ENCODE results near the gene SEH1L.
"Not testable (repeated sequence)": the region's sequence is repeated elsewhere in the genome, so short reads cannot be mapped to it uniquely, and the experiment has no call there.

The SEH1L gene, protein sequence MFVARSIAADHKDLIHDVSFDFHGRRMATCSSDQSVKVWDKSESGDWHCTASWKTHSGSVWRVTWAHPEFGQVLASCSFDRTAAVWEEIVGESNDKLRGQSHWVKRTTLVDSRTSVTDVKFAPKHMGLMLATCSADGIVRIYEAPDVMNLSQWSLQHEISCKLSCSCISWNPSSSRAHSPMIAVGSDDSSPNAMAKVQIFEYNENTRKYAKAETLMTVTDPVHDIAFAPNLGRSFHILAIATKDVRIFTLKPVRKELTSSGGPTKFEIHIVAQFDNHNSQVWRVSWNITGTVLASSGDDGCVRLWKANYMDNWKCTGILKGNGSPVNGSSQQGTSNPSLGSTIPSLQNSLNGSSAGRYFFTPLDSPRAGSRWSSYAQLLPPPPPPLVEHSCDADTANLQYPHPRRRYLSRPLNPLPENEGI

DNA sequence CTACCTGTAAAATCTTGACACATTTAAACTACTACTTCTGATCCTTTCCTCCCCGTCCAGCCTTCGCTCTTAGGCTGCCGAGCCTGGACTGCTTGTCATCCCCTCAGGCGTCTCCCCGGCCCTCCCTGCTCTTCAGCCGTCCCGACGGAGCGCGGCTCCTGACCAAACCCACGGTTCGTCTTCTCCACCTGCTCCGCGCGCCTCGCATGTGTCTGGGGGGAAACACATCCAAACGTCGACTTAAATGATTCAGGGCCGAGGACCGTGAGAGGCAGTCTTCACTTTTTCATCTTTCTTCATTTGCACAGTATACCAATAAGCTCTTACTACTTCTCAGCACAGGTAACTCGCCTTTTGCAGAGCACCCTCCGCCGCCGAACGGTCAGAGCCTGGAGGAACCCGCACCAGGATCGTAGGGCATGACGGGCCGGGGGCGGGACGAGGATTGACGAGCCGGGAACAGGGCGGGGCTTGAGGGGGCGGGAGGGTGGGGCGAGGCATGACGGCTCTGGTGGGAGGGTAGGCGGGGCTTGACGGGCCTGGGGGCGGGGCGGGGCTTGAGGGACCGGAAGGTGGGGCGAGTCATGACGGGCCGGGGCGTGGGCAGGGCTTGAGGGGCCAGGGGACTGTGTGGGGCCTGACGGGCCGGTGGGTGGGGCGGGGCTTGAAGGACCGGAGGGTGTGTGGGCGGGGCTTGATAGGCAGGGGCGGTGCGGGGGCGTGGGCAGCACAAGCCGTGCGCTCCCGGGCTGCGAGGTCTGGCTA lies at the start of gene SEH1L:
Gene SEH1L, plus strand, starts transcription at position 727 of the 765 bp plus-strand sequence. CDS start 111 bp downstream, outside the sequence.
- peak; percentile 100 for DNase-seq

DNA sequence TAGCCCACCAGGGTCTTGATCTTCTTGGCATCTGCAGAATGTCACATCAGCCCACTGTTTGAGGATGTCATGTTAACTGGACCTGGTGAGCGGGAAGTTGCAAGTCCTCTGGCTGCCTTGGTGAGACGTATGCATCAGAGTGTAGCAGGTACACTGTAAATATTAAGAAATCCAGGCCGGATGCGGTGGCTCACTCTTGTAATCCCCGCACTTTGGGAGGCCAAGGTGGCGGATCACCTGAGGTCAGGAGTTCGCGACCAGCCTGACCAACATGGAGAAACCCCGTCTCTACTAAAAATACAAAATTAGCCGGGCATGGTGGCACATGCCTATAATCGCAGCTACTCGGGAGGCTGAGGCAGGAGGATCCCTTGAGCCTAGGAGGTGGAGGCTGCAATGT lies 46.6 kb upstream of the SEH1L start:
- not testable (repeated sequence) for DNase-seq

DNA sequence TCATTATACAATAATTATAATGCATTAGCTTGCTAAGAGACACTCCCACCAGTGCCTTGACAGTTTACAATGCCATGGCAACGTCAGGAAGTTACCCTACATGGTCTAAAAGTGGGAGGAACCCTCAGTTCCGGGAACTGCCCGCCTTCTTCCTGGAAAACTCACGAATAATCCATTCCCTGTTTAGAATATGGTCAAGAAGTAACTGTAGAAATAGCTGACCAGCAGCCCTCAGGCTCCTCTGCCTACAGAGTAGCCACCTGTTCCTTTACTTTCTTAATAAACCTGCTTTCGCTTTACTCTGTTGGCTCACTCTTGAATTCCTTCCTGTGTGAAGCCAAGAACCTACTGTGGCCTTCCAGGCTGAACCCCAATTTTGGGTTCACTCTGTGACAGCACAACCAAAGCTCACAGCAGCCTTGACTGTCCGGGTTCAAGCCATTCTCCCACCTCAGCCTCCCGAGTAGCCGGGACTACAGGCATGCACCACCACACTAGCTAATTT lies 43.7 kb upstream of the SEH1L start:
- DNase-seq: no peak

DNA sequence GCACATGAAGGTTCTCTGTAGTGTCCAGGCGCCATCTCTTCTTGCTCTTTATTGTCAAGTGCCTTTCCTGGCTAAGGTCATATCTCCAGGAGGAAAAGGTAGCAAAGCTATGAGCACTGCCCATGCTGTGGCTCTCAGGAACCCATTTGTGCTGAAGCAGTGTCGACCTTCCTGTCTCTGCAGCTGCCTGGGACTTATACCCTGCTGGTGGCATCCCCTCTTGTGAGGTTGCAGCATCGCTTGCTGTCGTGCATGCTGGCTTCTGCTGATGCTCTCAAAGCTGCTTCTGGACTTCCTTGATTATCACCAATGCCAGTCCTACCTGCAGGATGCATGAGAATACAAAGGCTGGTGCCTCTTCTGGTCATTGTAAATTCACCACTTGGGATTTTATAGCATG lies 41.7 kb upstream of the SEH1L start:
- no peak for DNase-seq

DNA sequence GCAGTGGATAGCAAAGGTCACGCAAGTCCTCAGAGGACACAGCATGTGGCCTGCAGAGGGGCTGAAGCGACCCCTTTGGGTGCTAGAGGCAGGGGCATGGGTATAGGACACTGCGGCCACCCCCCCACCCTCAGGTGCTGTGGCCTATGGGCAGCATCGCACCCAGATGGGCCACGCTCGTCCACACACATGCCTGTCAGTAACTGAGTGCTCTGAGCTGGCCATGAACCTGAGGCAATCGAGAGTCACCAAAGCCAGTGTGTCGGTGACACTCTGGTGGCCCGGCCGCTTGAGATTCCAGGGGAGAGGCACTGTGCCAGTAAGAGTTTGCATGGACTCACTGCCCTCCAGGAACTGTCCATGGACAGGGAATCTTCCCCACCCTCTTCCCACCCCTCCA lies 41.0 kb upstream of the SEH1L start:
- no peak for DNase-seq

DNA sequence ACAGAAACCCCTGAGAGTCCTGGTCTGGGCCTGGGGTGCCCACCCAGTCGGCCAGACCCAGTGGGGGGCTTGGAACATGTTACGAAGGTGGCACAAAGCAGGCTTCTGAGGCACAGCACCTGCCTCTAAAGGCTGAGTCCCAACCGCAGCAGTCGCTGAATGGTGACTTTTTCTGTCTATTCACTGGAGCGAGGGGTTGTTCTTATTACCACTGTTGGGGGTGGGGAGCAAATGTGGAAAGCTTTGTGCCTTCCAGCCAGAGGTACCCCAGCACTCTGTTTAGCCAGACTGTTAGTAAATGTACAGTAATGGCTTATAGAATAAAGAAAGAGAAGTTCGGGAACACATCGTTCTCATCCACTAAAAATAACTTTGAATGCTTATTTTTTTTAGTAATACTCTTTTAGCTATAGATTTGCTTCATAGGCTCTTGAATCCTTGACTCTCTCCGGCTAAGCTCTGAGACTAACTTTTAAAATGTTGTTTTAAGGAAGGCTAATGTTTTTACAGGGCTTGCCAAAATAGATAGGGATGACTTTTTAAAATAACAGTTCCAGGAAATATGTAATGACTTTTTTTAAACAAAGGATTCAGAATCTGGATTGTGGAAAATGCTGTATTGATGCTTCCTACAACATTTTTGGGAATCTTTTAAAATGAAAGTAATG lies 40.4 kb upstream of the SEH1L start:
- no peak for DNase-seq

DNA sequence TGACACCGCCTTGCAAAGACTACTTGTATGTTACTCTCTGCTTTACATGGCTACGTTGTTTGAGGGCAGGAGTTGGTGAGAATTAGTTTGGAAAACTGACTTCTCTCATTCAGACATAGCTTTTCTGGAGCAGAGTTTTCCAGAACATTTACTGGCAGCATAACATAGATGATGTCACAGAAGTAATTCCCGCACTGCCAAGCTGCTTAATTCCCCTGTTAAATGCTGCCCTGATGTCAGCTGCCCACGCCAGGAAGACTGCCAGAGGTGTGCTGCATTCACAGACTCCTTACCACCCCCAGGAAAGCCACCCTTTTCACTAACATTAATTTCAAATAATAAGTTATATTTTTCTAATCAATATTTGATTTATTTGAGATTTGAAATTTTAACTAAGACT lies 39.1 kb upstream of the SEH1L start:
- DNase-seq: no peak

DNA sequence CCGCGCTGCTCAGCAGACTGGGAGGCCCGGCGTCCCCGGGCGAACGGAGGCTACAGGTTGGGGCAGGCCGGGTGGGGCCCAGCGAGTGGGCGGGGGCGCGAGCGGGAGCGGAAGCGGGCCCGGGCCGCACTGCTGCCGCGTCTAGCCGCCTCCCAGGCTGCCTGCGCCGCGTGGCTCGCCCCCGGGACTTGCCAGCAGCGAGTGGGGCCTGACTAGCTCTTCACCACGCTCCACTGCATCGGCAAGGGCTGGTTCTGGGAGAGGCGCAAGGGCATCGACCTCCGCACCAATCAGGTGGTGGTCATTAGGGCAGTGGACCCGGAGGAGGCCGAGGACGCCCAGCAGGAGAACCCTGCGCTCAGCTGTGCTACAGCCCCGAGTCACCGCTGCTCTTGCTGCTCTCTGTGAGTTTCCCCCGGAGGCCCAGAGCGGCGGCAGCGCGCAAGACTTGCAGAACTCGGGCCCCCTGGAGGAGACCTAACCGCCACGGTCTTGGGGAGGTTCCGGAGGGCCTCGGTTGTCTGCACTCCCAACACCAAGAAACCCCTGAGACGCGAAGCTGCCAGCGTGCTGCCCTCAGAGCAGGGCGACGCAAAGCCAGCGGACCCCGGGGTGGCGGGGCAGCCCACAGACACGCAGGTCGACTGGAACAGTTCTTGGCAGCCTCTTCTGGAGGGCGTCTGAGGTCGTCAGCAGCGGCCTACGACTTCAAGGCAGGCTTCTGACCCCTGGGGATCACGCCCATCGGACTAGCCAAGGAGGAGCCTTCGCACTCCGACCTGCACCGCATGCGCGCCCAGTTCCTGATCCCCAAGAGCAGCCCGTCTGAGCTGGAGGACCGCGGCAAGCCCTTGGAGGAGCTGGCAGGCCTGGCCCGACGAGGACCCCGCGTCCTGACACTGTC lies 36.5 kb upstream of the SEH1L start:
- no peak for DNase-seq

DNA sequence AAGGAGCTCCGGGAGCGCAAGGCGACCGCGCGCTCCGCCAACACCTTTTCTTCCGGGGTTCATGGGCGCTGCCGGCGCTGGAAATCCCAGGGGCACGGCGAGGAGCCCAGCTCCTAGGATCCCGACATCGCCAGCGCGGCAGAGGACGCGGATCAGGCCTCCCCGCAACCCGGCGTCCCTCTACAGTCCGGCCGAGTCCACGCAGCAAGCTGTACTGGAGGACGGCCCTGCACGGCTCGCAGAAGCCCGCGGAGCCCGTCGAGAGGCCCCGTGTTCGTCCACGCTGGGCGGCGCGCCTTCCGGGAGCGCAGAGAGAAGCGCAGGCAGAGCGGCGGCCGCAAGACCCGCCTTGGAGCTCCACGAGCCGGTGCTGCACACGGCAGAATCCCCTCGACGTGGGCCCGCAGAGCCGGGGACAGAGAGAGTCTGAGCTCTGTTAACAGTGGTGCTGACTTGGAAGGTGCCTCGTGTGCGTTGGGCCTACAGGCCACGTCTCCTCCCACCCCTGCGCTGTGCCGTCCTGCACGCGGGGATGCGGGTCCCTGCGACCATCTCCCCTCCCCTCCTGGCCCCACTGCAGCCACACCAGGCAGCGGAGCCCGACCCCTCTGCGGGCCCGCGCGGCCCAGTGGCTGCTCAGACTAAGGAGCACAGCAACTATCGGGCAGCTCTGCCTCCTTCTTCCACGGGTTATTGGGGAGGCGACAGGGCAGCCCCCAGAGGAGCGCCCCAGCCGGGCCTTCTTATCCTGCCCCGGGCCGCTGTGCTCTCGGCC lies 35.7 kb upstream of the SEH1L start:
- no peak for DNase-seq

DNA sequence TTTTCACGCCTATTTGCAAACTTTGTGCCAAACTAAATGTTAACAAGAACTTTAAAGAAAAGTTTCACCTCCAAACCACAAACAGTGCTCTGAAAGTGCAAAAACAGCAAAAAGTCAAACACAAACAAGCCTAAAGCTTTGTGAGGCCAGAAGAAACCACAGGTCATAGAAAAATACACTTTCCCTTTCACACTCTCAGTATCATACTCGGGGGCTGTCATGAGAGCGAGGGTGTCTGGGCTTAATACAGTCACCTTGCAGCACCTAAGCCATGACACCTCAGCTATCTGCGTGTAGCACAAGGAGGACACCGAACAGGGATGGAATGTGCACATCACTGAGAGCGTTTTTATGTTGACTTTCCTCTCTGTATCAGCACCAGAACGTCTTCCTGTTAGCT lies 26.6 kb upstream of the SEH1L start:
- DNase-seq: no peak

DNA sequence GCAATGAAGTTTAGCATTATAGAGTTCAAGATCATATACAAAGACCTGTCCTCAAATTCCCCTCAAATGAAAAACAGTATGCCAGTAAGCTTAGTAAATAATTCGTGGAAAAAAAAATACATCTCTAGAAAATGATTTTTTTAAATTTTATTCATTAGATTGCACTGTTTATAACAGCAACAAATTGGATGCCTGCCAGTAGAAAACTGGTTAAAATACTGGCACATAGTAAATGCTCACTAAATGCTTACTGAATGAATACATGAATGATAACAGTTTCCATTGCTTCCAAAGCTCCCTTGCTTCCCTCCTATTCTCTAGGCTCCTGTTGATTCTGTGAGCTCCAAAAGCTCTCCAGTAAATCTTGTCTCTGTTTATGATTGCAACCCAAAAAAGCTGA lies 25.5 kb upstream of the SEH1L start:
- DNase-seq: no peak

DNA sequence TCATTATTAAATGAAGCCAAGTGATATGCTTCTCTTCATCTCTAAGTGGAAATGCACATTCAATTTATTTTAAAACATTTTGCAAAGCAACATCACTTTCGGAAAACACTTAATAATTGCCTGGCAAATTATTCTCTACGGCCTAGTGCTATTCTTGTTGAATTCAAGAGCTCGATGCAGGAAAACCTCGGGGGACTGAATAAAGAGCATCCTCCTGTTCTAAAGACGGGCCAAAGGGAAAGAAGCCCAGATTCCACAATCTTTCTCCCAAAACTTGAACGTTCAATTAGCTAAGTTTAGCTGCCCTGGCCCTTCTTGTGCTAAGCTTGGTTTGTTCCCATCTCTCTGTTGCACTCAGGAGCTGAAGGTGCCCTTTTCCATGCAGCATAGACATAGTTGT lies 23.2 kb upstream of the SEH1L start:
- DNase-seq: no peak

DNA sequence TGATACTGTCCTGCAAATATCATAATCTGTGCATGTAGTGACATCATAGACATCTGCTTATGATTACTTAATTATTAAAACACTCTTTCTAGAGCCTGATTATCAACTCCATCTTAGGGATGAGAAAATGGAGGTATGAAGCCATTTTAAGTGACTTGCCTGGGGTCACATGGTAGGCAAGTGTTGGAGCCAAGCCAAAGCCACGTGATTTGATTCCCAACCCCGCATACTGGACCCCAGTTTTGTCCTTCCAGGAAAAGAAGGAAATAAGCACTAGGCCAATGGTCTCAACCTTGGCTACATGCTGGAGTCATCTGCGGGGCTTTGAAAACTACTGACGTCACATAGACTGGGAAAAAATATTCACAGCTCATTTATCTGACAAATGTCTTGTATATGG lies 19.6 kb upstream of the SEH1L start:
- no peak for DNase-seq

DNA sequence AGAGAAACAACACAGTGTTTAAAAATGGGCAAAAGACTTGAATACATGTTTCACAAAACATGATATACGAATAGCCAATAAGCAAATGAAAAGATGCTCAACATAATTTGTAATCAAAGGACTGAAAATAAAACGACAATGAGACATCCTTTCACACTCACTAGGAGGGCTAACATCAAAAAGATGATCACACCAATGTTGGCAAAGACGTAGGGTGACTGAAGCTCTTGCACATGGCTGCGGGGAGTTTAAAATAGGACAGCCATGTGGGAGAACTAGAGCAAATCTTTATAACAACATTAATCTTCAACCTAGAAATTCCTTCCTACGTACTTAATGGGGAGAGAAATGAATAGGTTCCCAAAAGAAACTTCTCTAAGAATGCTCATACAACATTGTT lies 19.2 kb upstream of the SEH1L start:
- DNase-seq: no peak

DNA sequence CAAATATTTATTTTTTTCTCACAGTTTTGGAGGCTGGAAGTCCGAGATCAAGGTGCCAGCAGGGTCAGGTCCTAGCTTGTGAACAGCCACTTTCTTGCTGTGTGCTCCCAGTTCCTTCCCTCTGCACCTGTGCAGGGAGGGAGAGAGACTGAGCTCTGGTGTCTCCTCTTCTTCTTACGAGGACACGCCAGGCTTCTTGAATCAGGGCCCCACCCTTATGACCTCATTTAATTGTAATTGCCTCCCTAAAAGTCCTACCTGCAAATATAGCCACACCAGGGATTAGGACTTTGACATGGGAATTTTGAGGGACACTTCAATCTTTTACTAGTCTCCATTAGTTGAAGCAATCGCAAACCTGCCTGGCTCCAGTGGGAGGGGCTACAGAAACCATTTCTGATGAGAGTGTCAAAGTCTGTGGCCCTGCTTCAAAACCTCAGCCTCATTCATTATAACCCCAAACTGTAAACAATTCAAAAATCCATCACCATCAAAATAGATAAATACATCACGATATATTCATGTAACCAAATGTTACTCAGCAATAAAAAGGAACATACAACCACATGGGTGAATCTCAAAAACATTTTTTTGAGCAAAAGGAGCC lies 18.2 kb upstream of the SEH1L start:
- no peak for DNase-seq

DNA sequence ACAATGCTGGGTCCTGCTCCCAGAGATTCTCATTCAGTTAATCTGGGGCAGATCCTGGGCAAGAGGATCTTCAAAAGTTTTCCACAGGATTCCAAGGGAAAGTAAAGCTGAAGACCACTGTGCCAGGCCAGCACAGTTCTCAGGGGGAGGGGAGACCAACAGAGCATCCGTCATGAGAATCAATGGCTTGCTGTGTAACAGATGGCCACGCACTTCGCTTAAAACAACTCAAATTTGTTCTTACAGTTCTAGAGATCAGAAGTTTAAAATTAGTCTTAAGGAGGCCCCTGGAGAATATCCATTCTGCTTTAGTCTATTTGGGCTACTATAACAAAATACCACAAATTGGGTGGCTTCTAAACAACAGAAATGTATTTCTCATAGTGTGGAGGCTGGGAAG lies 17.4 kb upstream of the SEH1L start:
- DNase-seq: no peak

DNA sequence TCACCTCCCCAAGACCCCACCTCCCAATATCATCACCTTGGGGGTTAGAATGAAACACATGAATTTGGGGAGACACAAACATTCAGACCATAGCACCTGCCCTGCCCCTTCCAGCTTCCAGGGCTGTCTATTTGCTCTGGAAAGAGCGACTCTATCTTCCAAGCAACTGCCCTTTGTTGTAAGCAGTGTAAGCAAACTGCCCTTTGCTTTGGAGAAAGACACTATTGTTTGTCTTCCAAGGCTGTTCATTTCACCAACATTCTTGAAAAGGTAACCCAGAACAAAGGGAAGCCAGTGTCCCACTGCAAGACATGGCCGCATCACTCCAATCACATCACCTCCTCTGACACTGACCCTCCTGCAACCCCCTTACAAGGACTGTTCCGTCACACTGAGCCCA lies 16.9 kb upstream of the SEH1L start:
- DNase-seq: no peak

DNA sequence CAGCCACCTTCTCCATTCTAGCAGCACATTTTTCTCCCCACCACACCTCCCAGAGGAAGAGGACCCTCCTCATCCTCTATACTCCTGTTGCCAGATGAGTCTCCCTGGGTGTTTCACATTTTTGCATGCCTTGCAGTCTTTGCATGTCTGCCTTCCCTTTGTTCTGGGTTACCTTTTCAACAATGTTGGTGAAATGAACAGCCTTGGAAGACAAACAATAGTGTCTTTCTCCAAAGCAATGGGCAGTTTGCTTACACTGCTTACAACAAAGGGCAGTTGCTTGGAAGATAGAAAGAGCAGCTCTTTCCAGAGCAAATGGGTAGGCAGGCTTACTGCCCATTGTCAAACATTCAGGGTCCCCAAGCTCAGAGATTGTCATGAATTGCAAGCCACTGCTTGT lies 14.5 kb upstream of the SEH1L start:
- DNase-seq: no peak

DNA sequence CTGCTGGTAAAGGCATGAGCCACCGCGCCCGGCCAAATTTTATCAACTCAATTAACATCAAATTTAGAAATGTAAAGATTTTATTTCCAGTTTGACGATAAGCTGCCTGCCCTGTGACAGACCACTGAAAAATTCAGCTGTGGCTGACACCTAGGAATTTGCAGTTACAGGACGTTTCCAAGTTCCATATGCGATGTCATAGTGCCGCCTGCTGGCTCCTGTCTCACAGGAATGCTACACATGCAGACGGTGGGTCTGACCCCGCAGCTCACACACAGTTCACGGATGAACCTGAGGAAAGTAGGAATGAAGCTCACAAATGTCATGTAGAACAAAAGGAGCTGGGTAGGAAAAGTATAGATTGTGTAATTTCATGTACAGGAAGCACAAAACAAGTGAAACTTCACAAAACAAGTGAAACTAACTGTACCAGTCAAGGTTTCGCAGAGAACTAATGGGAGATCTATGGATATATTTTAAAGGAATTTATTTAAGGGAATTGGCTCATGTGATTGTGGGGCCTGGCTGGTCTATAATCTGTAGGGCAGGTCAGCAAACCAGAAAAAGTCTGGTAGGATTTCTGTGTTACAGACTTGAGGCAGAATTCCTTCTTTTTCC lies 13.2 kb upstream of the SEH1L start:
- peak; percentile 86 for DNase-seq

DNA sequence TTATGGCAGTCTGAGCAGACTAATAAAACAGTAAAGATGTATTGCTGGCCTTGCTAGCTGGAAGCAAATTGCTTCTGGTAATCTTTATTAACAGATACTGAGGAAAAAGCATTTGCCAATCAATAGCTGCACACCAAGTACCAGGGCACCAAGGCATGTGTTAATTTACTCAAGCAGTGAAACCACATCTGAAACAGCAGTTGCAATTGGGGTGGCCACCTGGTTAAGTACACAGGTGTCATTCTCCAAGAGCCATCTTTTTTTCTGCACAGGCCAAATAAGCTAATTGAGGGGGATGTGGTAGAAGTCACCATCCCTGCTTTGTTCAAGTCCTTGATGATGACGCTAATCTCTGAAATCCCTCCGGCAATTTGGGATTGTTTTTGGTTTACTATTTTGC lies 8.6 kb upstream of the SEH1L start:
- peak; percentile 51 for DNase-seq

DNA sequence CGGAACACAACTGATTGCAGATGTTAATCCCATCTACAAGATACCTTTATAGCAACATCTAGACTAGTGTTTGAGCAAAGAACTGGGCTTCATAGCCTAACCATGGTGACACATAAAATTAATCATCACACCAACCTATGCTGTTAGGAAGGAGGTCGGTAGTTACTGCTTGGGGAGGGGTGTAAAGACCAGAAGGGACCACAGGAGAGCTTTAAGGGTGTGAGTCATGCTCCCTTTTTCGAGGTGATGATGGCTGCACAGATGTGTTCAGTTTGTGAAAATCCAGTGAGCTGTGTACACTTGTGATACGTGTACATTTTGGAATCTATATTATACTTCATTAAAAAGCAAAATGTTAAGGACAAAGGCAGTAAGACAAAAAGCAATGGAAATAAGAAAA lies 4.6 kb upstream of the SEH1L start:
- DNase-seq: no peak

All from NCI-H146 (cell line).